Kidney (tissue), 14 donors: ENCODE data around the gene SLC23A2. TPM values are rescaled to one million over a fixed set of nuclear protein-coding genes. Genes with fewer than 3 reads are reported as not detected.
"Not testable (repeated sequence)": the region's sequence is repeated elsewhere in the genome, so short reads cannot be mapped to it uniquely, and the experiment has no call there.

Experiments
- DNase-seq, 5 donors: peaks; one replicate each; pipeline ENCODE4 v3.0.0-alpha.2; 2013 to 2020
- FAIRE-seq: peaks from 2 replicates; lab custom pipeline; 2012; peaks lifted over from hg19 to GRCh38; lab: Jason Lieb, UNC
- H3K27ac ChIP-seq, 2 donors: one replicate each; pipeline ENCODE4 v1.7.0; 2013; ENCODE audit warnings: low read depth in 2 of 2, low read length in 2 of 2, inconsistent platforms in 1 of 2
- H3K27me3 ChIP-seq: one replicate; pipeline ENCODE4 v1.7.1; 2013; ENCODE audit warnings: low read length, inconsistent platforms; ENCODE audit not compliant: control insufficient read depth, insufficient read depth
- H3K36me3 ChIP-seq, 3 donors: one replicate each; pipeline versions ENCODE4 v1.7.0 to v1.7.1; 2013; ENCODE audit warnings: low read length in 3 of 3, control low read depth in 1 of 3, inconsistent platforms in 1 of 3; ENCODE audit not compliant: insufficient read depth in 3 of 3, control insufficient read depth in 2 of 3
- H3K4me1 ChIP-seq, 3 donors: one replicate each; pipeline versions ENCODE4 v1.7.0 to v1.7.1; 2013; ENCODE audit warnings: low read length in 3 of 3, inconsistent platforms in 1 of 3, low read depth in 1 of 3; ENCODE audit not compliant: control insufficient read depth in 2 of 3, insufficient read depth in 2 of 3
- H3K4me3 ChIP-seq, 3 donors: one replicate each; pipeline versions ENCODE4 v1.7.0 to v1.8.1; 2013; ENCODE audit warnings: low read length in 3 of 3, control low read depth in 1 of 3, inconsistent platforms in 1 of 3
- H3K9ac ChIP-seq, 3 donors: one replicate each; pipeline versions ENCODE4 v1.7.0 to v1.7.1; 2013; ENCODE audit warnings: low read length in 3 of 3, control low read depth in 1 of 3, inconsistent platforms in 1 of 3
- H3K9me3 ChIP-seq, 3 donors: one replicate each; pipeline versions ENCODE4 v1.7.0 to v1.7.1; 2013; ENCODE audit warnings: low read length in 3 of 3, control low read depth in 1 of 3, inconsistent platforms in 1 of 3; ENCODE audit not compliant: control insufficient read depth in 2 of 3, insufficient read depth in 1 of 3
- intact Hi-C: fragments of 100-400 bp; cut with DNase I; formaldehyde crosslinking; loops from one replicate; pipeline ENCODE4 v1.11.1; 2022
- polyA plus RNA-seq: library from polyadenylated mRNA; stranded (reverse); fragments of 350-450 nt; fragmentation: Illumina TruSeq; extraction: RNeasy Lipid Tissue Mini Kit (QIAGEN cat#74804); gene quantifications from one replicate; pipeline ENCODE4 v1.2.3, GENCODE V29; 2014; ENCODE audit warnings: low read depth, low replicate concordance; ENCODE audit not compliant: insufficient read depth
- total RNA-seq: library from RNA; stranded (reverse); fragmentation: NEBNext Ultra II Directional; extraction: Animal tissue kit (Norgen Biotek cat#: 25700); gene quantifications from one replicate; pipeline ENCODE4 v1.2.1, GENCODE V29; 2021
- TF ChIP-seq, protein P1 (sequence below): IDR thresholded peaks from 3 replicates; pipeline ENCODE4 v1.5.1; 2012; ENCODE audit warnings: mild to moderate bottlenecking, moderate library complexity, borderline replicate concordance; ENCODE audit not compliant: insufficient read depth; ENCODE audit errors: extremely low read depth
- donor health status: control.
- donor health status: control.
- donor health status: control.
- donor health status: control.
- donor health status: control.
- donor health status: DM: yes; HTN: yes; CAD: no.
- donor health status: Normal renal cell carcinoma (clear cell type).

Gene SLC23A2
- total and polyA plus RNA-seq, 2 donors from 2014 or later: 4.8 to 20.5 TPM

DNA sequence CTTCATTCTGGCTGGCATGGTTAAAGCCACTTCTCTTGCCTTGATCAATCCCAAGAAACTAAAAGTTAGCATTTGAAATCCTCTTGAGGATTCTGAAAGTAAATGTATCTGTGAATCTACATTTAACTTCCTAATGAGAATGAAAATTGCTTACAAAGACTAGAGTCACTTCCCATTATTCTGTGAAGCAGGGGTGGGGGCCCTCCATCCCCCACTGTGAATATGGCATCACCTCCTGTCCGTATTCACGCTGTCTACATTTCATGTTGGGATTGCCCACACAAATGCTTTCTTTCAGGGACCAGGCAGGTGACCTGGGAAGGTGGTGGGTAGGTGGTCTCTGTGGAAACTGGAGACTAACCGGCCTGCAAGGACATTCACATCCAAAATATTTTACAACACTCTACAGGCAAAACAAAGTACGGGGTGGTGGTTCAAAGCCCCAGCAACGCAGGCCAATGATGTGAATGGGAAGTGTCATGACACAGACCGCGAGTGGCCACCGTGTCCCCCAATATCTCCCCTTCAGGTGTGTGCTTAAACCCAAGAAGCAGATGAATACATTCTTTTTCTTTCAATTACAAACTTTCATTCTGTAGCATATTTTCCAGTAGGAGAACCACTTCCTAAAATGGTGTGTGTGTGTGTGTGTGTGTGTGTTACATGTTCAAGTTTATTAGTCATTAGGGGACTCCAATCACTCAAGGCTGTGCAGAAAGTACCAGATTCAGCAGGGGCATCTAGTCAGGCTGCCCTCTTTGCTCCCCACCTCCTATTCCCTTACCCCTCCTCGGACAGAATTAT lies 147.4 kb downstream of the SLC23A2 start:
- intact Hi-C loops: no loop called here
- TF ChIP-seq, protein P1, sequence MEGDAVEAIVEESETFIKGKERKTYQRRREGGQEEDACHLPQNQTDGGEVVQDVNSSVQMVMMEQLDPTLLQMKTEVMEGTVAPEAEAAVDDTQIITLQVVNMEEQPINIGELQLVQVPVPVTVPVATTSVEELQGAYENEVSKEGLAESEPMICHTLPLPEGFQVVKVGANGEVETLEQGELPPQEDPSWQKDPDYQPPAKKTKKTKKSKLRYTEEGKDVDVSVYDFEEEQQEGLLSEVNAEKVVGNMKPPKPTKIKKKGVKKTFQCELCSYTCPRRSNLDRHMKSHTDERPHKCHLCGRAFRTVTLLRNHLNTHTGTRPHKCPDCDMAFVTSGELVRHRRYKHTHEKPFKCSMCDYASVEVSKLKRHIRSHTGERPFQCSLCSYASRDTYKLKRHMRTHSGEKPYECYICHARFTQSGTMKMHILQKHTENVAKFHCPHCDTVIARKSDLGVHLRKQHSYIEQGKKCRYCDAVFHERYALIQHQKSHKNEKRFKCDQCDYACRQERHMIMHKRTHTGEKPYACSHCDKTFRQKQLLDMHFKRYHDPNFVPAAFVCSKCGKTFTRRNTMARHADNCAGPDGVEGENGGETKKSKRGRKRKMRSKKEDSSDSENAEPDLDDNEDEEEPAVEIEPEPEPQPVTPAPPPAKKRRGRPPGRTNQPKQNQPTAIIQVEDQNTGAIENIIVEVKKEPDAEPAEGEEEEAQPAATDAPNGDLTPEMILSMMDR: no peak
- no peak for FAIRE-seq

DNA sequence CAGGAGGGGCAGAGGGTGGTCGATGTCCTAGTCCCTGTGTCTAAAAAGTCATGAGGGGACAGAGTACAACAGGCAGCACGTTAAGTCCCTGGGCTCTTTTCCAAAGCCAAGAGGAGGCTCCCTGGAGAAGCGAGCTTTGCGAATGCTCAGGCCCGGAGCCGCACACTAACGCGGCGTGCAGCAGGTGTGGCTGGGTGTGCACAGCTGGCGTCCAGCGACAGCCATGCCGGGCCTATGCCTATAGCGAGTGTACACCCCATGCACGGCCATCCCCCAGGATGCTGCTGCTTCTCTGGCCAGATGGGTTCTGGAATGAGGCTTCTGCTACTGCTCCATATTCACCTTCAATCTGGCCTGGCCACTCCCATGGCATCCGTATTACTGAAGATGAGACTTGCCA lies 148.3 kb downstream of the SLC23A2 start:
- Histone ChIP-seq H3K36me3 (peaks cover 0 to 11% (median 4%) of the 10 kb centered on the region in 3 donors), H3K4me3 (no peak overlapping the region), H3K9ac (no peak overlapping the region), H3K4me1 (no peaks in the 10 kb centered on the region), H3K27me3 (no peaks in the 10 kb centered on the region), H3K27ac (no peak overlapping the region), H3K9me3 (no peaks in the 10 kb centered on the region)
- FAIRE-seq: no peak
- TF ChIP-seq, protein P1: no peak
- no peak for DNase-seq
- intact Hi-C loops: no loop called here

More for the DNA sequence above, 147.4 kb downstream of the SLC23A2 start:
- DNase-seq: no peak
- Histone ChIP-seq H3K27ac (no peak overlapping the region), H3K9me3 (no peaks in the 10 kb centered on the region), H3K27me3 (no peaks in the 10 kb centered on the region), H3K9ac (no peak overlapping the region), H3K4me3 (no peak overlapping the region), H3K4me1 (no peaks in the 10 kb centered on the region), H3K36me3 (peaks cover 0 to 17% (median 13%) of the 10 kb centered on the region in 3 donors)

DNA sequence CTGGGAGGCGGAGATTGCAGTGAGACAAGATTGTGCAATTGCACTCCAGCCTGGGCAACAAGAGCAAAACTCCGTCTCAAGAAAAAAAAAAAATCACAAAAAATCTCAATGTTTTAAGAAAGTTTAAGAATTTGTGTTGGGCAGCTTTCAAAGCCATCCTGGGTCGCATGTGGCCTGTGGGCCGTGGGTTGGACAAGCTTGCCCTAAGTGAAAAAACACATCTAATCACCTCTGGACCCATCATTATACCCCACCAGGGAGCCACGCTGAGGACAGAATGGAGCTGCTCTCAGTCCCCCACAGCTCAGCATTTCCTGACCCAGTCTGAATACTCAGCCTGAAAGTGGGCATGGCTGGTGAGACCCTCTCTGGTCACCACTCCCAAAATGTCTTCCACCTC lies 150.3 kb downstream of the SLC23A2 start:
- FAIRE-seq: no peak
- Histone ChIP-seq H3K27me3 (no peaks in the 10 kb centered on the region), H3K27ac (no peak overlapping the region), H3K4me3 (no peak overlapping the region), H3K36me3 (peaks cover 0 to 2% (median 0%) of the 10 kb centered on the region in 3 donors), H3K9ac (no peak overlapping the region), H3K4me1 (no peaks in the 10 kb centered on the region), H3K9me3 (no peaks in the 10 kb centered on the region)
- DNase-seq: no peak
- intact Hi-C loops: no loop called here
- TF ChIP-seq, protein P1: no peak

DNA sequence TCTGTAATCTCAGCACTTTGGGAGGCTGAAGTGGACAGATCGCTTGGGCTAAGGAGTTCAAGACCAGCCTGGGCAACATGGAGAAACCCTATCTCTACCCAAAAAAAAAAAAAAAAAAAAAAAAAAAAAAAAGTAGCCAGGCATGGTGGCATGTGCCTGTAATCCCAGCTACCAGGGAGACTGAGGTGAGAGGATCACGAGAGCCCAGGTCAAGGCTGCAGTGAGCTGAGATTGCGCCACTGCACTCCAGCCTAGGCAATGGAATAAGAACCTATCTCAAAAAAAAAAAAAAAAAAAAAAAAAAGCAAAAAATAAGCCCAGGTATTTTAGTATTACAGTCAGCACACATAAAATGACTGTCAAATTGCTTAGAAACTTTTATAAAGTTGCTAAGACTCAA lies 152.5 kb downstream of the SLC23A2 start:
- DNase-seq, H3K9ac ChIP-seq, H3K4me1 ChIP-seq, H3K36me3 ChIP-seq, intact Hi-C loops, H3K27me3 ChIP-seq, H3K27ac ChIP-seq, FAIRE-seq, H3K4me3 ChIP-seq, H3K9me3 ChIP-seq: not testable (repeated sequence)
